NCI-H1417 treated with DMSO at 0.1 percent for 48 hours (cell line): ENCODE results near the gene SUMF1.
"Not testable (repeated sequence)": the region's sequence is repeated elsewhere in the genome, so short reads cannot be mapped to it uniquely, and the experiment has no call there.

ENCODE experiments used
- DNase-seq: peaks from one replicate; lab custom pipeline; 2025; lab: John Stamatoyannopoulos, UW

Gene SUMF1

DNA sequence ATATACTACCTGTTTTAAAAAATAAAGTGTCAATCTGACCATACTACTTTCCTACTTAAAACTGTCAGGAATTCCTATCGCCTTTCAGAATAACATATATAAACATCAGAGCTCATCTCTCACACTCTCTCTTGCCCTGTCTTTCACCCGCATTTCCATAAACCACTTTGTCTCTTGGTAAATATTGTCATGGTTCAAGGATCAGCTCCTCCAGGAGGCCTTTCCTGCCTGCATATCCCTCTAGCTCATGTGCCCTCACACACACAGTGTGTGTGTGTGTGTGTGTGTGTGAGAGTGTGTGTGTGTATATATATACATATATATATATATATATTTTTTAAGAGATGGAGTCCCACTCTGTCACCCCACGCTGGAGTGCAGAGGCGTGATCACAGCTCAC lies 6.7 kb downstream of the SUMF1 start:
- DNase-seq = no peak

DNA sequence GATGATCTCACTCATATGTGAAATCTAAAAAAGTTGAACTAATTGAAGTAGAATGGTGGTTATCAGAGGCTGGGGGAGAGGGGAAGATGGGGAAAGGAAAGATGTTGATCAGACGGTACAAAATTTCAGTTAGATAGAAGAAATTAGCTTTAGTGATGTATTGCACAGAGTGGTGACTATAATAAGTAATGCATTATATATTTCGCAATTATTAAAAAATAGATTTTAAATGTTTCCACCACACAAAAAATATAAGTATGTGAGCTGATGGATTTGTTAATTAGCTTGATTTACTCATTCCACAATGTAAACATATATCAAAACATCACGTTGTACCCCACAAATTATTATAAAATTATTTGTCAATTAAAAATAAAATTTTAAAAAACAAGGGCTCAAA lies 8.1 kb downstream of the SUMF1 start:
- no peak for DNase-seq

DNA sequence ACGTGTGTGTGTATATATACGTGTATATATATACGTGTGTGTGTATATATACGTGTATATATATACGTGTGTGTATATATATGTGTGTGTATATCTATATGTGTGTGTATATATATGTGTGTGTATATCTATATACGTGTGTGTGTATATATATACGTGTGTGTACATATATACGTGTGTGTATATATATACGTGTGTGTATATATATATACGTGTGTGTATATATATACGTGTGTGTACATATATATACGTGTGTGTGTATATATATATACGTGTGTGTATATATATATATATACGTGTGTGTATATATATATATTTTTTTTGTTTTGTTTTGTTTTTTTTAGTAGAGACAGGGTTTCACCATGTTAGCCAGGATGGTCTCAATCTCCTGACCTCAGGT lies 10.3 kb downstream of the SUMF1 start:
- DNase-seq = not testable (repeated sequence)

DNA sequence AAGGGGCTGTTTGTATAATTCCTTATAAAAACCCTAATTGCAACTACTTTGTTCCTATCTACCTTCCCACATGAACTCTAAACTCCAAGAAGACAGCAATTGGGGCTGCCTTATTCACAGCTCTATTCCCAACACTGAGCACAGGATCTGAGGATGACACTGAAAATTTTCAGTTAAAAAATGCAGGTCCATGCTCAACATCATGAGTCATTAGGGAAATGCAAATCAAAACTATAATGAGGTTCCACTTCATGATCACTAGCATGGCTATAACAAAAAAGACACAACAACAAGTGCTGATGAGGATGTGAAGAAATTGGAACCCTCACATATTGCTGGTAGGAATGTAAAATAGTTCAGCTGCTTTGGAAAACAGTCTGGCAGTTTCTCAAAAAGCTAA lies 12.9 kb downstream of the SUMF1 start:
- DNase-seq = no peak

DNA sequence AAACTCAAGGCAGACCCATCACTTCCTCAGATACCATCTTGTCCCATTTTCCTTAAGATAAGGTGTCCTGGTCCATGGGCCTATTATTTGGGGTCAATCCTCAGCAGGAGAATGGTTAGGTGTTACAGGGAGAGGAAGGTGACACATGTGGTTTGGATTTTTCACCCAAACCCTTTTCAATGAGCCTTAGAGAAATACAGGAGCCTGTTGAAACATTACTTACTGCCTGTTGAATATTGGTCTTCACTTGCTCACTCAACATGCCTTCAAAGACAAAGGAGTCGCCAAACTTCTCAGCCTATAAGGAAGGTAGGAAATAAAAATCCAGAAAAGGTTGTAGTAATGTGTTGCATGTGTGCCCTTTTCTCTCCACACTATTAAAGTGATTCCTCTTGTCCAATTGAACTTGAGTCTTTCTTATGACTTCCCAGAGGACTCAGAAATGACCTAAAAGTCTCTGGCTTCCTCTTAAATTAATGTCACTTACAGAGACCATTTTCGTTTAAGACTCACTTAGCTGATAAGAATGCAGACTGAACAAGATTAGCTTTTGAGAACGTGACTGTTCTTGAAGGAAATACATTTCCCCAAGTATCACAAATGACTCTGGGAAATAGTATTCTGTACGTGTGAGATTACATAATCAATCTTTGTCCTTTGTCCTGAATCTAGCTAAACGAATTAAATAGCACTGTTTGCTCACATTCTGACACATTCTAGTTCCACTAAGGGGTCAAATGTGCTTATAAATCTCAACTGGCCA lies 17.8 kb downstream of the SUMF1 start:
- no peak for DNase-seq

DNA sequence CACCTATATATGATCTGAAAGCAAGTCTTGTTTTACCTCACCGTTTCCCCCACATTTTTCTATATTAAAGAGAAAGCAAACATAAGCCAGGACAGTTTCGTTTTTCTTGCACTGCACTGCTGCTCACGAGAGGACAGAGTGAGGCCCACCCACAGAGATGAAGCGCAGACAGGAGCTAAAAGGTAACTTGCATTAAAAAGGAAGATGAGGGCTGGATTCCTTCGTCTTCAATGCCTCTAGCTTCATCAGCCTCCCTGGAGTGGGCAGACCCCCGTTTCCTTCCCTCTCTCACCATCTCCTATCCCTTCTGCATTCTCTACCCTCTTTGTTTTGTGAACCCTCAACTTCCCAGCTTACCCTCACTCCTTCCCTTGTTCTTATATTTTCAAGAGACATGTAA lies 18.9 kb downstream of the SUMF1 start:
- DNase-seq = no peak

DNA sequence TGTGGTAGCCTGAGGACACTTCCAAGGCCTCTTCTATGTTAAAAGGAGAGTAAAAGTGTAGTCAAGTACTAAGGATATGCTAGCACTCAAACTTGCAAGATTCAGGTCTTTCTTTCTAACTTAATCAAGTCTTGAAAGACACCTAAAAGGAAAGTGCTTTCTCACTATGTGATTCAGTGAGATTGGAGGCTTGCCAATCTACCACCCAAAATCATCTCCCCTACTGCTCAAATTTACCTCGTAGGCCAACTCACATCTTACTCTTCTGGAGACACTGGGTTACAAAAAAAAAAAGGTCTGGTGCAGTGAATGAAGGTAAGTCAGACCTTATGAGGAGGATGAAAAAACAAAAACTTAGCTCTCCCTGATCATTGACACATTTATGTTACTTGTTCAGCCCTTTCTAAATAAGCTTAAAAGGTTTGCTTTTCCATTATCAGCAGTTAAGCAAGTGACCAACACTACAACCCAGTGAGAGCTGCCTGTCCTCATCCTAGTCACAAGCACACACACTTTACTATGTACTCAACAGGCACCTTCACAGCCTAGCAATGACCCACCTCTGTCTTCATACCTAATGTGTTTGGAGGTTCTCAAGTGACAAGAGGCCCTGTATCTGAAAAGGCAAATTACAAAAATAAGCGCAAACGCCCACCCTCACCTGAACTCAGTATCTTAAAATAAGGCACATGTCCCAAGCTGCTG lies 19.6 kb downstream of the SUMF1 start:
- no peak for DNase-seq

DNA sequence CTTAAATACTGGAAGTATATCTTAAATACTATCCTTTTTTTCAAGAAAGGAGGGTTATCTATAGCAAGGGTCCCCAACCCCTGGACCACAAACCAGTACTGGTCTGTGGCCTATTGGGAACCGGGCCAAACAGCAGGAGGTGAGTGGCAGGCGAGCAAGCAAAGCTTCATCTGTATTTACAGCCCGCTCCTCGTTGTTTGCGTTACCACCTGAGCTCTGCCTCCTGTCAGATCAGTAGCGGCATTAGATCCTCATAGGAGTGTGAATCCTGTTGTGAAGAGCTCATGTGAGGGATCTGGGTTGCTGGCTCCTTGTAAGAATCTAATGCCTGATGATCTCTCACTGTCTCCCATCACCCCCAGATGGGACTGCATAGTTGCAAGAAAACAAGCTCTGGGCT lies 26.1 kb downstream of the SUMF1 start:
- DNase-seq = no peak

DNA sequence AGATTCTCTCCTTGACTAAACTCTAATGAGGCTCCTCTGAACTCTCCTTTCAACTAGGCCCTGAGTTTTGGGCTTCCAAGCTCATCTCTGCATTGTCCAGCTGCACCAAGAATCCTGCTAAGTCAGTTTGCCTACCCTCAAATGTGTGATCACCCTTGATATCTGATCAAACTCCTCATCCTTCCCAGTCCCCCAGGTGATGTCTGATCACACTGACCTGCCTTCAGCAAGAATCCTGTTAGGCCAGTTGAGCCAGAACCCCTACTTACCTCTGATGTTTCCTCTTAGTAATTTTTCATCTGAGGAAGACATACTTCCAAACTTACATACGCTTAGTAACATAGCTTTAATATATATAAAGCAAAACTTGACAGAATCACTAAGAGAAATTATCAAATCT lies 28.8 kb downstream of the SUMF1 start:
- DNase-seq = no peak

DNA sequence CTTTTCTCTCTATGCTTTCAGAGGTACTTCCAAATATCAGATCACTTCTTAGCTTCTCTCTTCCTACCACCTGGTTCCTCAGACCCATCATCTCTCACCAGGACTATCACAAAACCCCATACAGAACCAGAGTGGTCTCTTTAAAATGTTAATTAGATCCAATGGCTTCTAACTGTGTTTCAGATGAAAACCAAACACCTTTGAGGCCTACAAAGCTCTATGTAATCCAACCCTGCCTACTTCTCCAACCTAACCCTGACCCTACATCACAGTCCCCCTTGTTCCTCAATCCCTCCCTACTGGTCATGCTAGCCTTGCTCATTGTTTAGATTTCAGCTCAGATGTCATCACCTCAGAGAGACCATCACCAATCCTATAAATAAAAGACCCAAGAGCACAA lies 34.8 kb downstream of the SUMF1 start:
- DNase-seq = no peak

DNA sequence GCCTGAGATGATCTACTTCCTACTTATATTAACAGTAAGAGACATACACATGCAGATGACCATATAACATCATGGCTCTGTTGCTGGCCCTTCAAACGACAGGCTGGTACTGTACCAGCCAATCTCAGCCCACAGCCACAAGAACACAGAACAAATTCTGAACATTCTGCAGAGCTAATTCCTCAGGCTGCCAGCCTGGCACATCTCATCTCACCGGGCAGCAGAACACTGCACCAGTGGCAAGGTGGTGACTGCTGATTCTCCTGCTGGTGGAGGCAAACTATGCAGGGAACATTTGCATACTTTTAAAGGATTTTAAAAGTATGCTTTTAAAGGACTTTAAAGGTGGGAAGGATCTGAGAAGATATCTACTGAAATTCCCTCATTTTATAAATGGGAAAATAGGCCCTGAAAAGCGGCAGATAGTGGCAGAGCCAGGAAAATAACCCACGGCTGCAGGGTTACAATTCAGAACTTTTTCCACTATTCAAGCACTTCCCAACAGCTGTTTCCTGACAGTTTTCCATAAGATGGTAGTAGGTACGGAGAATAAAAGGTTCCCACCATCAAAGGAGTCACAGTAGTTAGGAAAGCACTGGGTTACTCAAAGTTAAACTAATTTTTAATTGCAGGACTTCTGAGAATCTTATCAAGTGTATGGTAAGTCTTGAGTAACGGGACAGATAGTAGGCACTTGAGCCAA lies 37.3 kb downstream of the SUMF1 start:
- DNase-seq = no peak

DNA sequence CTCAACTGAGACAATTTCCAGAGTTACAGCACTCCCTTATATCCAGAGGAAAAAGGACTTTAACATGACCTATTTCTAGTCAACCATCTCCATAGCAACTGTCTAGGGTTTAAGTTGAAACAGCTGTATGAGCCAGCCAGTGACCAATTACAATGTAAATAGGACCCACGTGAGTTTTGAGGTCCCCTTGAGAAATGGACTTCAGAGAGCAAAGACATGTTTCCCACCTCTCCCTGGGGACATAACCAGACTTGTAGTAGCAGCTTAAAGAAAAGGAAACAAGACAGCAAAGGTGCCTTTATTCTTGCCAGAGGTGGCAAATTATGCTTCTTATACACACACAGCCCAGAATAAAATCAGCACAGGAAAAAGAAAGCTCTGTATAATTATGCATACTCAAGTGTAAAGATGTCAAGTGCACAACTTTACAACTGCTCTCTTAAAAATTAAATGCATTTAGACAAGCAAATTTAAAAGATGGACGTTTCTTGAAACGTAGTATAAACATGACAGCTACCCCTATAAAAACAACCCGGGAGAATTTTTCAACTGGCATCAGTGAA lies 40.2 kb downstream of the SUMF1 start:
- DNase-seq = no peak

DNA sequence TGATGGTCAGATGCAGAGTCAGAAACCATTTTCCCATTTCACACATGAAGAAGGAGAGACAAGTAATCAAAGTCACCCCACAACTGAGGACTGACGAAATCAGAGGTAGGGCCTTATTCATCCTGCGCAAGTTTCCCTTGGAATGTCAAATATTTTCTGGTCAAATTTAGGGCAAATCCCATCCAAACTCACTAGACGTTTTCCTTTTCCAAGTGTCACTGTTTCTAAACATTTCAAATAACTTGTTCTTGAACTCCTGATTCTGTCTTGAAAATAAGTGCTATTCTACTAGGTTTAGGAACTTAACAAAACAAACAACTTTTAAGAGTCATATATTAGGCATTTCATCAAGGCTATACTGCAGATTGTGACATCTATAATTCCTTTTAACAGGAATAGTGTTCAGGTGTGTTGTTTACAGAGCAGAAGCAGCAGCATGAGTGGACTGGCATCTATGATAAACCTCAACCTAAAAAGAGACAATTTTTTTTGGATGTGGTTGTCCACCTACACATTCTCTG lies 40.7 kb downstream of the SUMF1 start:
- no peak for DNase-seq

DNA sequence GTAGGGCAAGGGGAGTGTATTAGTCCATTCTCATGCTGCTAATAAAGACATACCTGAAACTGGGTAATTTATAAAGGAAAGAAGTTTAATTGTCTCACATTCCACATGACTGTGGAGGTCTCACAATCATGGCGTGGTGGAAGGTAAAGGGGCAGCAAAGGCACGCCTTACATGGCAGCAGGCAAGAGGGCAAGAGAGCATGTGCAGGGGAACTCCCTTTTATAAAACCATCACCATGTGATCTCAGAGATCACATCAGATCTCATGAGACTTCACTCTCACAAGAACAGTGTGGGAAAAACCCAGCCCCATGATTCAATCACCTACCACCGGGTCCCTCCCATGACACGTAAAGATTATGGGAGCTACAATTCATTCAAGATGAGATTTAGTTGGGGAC lies 41.4 kb downstream of the SUMF1 start:
- no peak for DNase-seq

DNA sequence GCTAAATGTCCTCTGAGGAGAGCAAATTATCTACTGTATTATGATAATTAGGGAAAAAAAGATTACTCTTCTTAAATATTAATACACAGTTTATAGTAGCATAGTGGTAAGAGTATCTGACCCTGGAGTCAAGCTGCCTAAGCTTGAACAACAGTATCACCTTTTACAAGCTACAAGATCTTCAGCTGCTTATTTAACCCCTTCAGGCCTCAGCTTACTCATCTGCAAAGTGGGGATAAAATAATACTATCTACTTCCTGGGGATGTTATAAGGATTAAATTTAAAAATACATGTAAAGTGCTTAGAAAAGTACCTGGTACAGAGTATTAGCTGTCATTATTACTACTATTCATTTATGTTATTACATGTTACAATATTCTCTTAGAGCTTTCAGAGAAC lies 42.0 kb downstream of the SUMF1 start:
- DNase-seq = no peak

DNA sequence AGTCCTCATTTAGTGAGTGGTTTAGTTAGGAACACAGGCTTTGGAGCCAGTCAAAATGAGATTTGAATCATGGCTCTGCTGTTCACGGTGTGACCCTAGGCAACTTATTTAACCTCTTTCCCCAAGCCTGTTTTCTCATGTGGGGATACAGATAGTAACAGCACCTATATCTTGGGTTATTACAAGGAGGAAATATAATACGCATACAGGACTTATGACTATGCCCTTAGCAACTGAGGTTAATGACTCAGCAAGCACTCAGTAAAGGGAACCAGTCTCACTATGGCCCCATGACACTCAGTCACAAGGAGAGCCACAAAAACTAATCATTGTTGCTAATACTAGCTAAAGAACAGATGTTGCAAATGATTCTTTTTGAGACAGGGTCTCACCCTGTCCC lies 45.9 kb downstream of the SUMF1 start:
- DNase-seq = no peak

DNA sequence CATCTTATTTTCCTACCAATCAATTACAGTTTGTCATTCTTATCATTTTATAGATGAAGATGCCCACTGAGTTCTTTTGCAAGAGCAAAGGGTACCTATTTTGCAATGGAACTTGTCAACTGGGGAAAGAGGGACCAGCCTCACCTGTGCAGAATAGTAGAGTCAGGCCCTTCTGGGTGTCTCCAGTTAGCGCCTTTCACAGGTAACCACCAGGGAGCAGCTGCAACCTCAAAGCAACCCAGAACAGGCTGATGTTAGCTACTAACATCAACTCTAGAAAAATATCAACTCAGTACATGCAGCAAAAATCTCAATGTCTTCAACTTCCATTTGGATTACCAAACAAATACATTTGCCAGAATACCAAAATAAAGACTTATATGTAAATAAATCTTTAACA lies 47.1 kb downstream of the SUMF1 start:
- no peak for DNase-seq

DNA sequence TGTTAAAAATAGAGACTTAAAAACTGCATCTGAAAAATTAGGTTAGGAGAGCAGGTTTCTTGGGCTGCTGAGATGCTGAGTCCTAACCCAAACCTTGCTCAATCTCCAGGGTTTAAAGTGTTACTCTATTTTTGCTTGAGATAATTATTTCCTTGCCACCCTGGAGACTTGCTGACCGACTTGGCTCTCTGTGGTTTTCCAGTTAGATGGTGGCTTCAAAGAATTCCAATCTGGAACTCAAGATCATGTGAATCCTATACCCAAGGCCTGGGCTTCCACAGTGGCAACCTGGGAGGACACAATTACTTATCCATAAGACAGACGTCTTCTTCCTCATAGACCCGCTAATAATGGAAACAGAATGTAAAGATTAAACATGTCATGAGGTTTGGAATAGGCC lies 47.7 kb downstream of the SUMF1 start:
- DNase-seq = no peak

DNA sequence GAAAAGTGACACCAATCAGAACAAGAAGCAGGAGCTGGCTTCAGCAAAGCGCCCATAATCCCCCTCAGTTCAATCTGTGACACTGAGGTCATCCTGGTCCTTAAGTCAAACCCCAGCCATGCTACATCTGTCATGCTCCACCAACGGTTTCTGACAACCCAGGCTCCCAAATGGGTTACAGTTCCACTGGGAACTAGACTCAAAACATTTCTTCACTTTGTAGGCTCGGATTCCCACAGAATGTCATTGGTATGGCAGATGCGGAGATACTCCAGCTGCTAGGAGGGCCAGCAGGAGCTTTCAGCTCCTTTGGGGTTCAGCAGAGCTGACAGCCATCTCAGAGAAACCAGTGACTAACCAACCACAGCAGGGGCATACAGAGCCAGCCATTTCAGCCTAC lies 48.9 kb downstream of the SUMF1 start:
- DNase-seq = no peak

DNA sequence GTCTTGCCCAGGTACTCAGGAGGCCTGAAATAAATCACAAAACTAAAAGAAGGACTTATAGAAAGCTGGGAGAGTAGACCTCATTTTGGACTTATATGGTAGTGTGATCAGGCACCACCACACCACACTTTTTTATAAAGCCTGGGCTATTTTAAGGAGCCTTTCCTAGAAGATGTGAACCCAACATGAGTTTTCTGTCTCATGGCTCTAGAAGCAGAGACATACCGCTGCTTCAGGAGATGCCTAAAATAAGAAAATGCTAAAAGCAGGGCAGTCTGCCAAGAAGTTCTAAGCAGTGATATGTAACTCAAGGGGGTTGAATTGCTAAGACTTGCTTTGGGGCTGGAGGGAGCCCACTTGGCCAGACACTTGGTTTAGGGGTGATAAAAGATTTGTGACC lies 49.6 kb downstream of the SUMF1 start:
- DNase-seq = no peak

DNA sequence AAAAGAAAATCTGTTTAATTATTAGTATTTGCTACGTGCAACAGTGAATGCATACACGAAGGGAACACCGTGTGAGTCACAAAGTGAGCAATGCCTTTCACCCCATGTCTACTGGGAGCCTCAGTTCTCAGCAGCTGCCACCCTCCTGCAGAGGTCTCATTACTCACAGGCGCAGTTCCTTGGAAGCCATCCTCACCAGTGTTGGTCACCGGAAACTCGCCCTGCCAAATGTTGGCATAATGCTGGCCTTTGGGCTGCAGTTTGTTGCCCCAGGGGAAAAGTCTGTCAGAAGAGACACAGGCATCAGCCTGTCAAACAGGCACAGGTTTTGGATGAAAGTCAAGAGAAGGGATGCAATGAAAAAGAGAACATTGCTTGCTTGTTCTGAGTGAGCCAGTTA lies 50.1 kb downstream of the SUMF1 start:
- no peak for DNase-seq

DNA sequence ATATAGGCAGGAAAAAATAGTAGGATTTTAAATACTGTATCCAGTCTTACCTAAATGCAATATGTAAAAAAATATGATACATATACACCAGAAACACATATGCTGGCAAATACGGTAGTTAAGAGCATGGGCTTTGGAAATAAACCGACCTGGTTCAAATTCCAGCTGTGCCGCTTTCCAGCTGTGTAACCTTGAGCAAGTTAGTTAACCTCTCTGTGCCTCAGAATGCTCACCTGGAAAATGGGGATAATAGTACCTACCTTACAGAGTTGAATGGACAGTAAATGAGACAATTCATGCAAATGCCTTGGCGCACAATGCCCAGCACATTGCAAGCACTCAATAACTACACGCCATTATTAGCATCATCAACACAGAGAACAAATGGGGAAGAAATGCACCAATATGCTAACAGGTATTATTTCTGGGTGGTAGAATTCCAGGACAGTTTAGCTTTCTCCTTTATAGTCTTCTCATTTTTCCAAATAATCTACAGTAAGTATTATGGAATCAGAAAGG lies 50.6 kb downstream of the SUMF1 start:
- DNase-seq = no peak

DNA sequence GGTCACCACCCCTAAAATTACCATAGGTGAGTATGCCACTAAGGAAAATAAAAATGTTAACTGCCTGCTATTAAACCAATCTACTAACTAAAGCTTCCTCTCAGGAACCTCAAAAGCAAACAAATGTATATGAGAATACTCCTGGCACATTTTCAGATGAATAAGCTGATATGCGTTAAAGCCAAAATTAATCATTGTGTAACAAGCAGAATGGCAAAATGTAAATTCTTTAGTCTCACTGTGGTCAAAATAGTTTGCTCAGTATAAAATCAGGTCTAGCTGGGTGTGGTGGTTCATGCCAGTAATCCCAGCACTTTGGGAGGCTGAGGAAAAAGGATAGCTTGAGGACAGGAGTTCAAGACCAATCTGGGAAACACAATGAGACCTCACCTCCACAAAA lies 53.6 kb downstream of the SUMF1 start:
- no peak for DNase-seq
